SU-DHL-6 (cell line): ENCODE results near the gene ZNHIT2.

ENCODE experiments used
- H2AFZ ChIP-seq: fragments of 200-600 bp; sonication (generic); 2 replicates; pipeline ENCODE4 v1.6.1; 2014; ENCODE audit warnings: low read depth, mild to moderate bottlenecking, moderate library complexity, mixed read lengths, antibody characterized with exemption, low read length; ENCODE audit not compliant: severe bottlenecking
- H3F3A ChIP-seq: fragments of 200-600 bp; shearing (Covaris generic); 2 replicates; pipeline ENCODE4 v1.6.0; 2016; ENCODE audit warnings: antibody characterized with exemption, mild to moderate bottlenecking; ENCODE audit not compliant: insufficient read depth
- H3K27ac ChIP-seq: fragments of 200-600 bp; sonication (generic); 2 replicates; pipeline ENCODE4 v1.5.1; 2016; ENCODE audit warnings: low read depth, mild to moderate bottlenecking, low read length, moderate library complexity, mixed read lengths
- H3K27me3 ChIP-seq: fragments of 200-600 bp; sonication (generic), shearing (Covaris generic); 2 replicates; pipeline ENCODE4 v1.6.0; 2014; ENCODE audit warnings: mild to moderate bottlenecking, low read length
- H3K36me3 ChIP-seq: fragments of 200-600 bp; sonication (generic); 2 replicates; pipeline ENCODE4 v1.6.1; 2014; ENCODE audit warnings: mild to moderate bottlenecking, low read length, mixed read lengths
- H3K4me2 ChIP-seq: fragments of 300-600, 200-600 bp; shearing (Covaris generic), sonication (generic); 2 replicates; pipeline ENCODE4 v1.6.0; 2014; ENCODE audit warnings: low read length, low read depth, mild to moderate bottlenecking; ENCODE audit not compliant: poor library complexity, severe bottlenecking
- H3K4me3 ChIP-seq: fragments of 200-600 bp; sonication (generic); 2 replicates; pipeline ENCODE4 v1.5.1; 2014; ENCODE audit warnings: antibody characterized with exemption, low read length, mild to moderate bottlenecking, mixed read lengths; ENCODE audit not compliant: insufficient read depth, poor library complexity, severe bottlenecking
- H3K79me2 ChIP-seq: fragments of 200-600 bp; sonication (generic); 2 replicates; pipeline ENCODE4 v1.6.1; 2014; ENCODE audit warnings: mild to moderate bottlenecking, low read length, moderate library complexity; ENCODE audit not compliant: insufficient read depth
- H3K9ac ChIP-seq: fragments of 200-600 bp; sonication (generic); 2 replicates; pipeline ENCODE4 v1.7.0; 2014; ENCODE audit warnings: mild to moderate bottlenecking, low read length
- H3K9me2 ChIP-seq: fragments of 200-600 bp; sonication (generic); replicated peaks from 2 replicates; pipeline ENCODE4 v1.6.1; 2014; ENCODE audit warnings: low read length; ENCODE audit not compliant: insufficient read depth
- H3K9me3 ChIP-seq: fragments of 200-600 bp; sonication (generic); 2 replicates; pipeline ENCODE4 v1.6.1; 2014; ENCODE audit warnings: low read length, mixed read lengths; ENCODE audit not compliant: insufficient read depth
- H4K20me1 ChIP-seq: fragments of 200-600 bp; sonication (generic); 2 replicates; pipeline ENCODE4 v1.6.1; 2014; ENCODE audit warnings: low read depth, mild to moderate bottlenecking, antibody characterized with exemption, low read length, moderate library complexity, mixed read lengths
- CTCF ChIP-seq: fragments of 200-600 bp; sonication (generic); IDR thresholded peaks from one replicate; pipeline ENCODE4 v1.5.1; 2017; ENCODE audit warnings: antibody characterized with exemption, mild to moderate bottlenecking, low read length, moderate library complexity; ENCODE audit not compliant: insufficient read depth, poor library complexity, severe bottlenecking
- EZH2phosphoT487 ChIP-seq: fragments of 200-600 bp; sonication (generic), shearing (Covaris generic); conservative IDR thresholded peaks from 2 replicates; pipeline ENCODE4 v1.6.1; 2018; ENCODE audit warnings: mild to moderate bottlenecking, antibody characterized with exemption, low read length, moderate library complexity, mixed read lengths

The ZNHIT2 gene

GRCh38 chr11:65157336-65157735 lies 39.8 kb upstream of the ZNHIT2 start:
- no peaks in the 10 kb centered on the region for H3K9me3 ChIP-seq
- H3K79me2 ChIP-seq = no peaks in the 10 kb centered on the region
- no peak for TF ChIP-seq CTCF
- TF ChIP-seq EZH2phosphoT487 = no peak
- no peak overlapping the region for H3K4me2 ChIP-seq
- no peaks in the 10 kb centered on the region for H3F3A ChIP-seq
- H3K9me2 ChIP-seq = no peaks in the 10 kb centered on the region
- H3K9ac ChIP-seq = no peak overlapping the region
- H3K36me3 ChIP-seq = no peaks in the 10 kb centered on the region
- H3K27me3 ChIP-seq = no peaks in the 10 kb centered on the region
- H3K4me3 ChIP-seq = no peak overlapping the region
- no peaks in the 10 kb centered on the region for H4K20me1 ChIP-seq
- no peak overlapping the region for H2AFZ ChIP-seq
- no peak overlapping the region for H3K27ac ChIP-seq

- Histone ChIP-seq H3K36me3 (no peaks in the 10 kb centered on the region), H3K9ac (no peak overlapping the region), H3K79me2 (no peaks in the 10 kb centered on the region), H4K20me1 (no peaks in the 10 kb centered on the region), H3K4me2 (no peak overlapping the region), H3F3A (no peaks in the 10 kb centered on the region), H3K9me3 (no peaks in the 10 kb centered on the region), H3K27ac (no peak overlapping the region), H3K4me3 (no peak overlapping the region), H3K27me3 (no peaks in the 10 kb centered on the region), H3K9me2 (no peaks in the 10 kb centered on the region), H2AFZ (no peak overlapping the region)
- TF ChIP-seq CTCF (no peak), EZH2phosphoT487 (no peak)
These were observed 39.4 kb upstream of the ZNHIT2 start for GRCh38 chr11:65156926-65157325.

GRCh38 chr11:65156256-65156655 lies 38.8 kb upstream of the ZNHIT2 start:
- no peaks in the 10 kb centered on the region for H3K36me3 ChIP-seq
- H3K4me2 ChIP-seq = no peak overlapping the region
- H3K9me3 ChIP-seq = no peaks in the 10 kb centered on the region
- H3K27ac ChIP-seq = no peak overlapping the region
- no peaks in the 10 kb centered on the region for H4K20me1 ChIP-seq
- H3K4me3 ChIP-seq = no peak overlapping the region
- H3K9me2 ChIP-seq = no peaks in the 10 kb centered on the region
- H2AFZ ChIP-seq = no peak overlapping the region
- H3F3A ChIP-seq = no peaks in the 10 kb centered on the region
- H3K27me3 ChIP-seq = no peaks in the 10 kb centered on the region
- no peaks in the 10 kb centered on the region for H3K79me2 ChIP-seq
- TF ChIP-seq CTCF = no peak
- no peak for TF ChIP-seq EZH2phosphoT487
- H3K9ac ChIP-seq = no peak overlapping the region
